ENCODE results near the gene MAOA.

GRCh38 chrX:43661521-43662240 lies 5.6 kb downstream of the MAOA start:
- TF ChIP-seq, protein P1, sequence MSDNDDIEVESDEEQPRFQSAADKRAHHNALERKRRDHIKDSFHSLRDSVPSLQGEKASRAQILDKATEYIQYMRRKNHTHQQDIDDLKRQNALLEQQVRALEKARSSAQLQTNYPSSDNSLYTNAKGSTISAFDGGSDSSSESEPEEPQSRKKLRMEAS (IDR thresholded peaks at IDR 0.05): no peak
- TF ChIP-seq POLR2A (IDR thresholded peaks at IDR 0.05; ENCODE audit: low read length) (no peak), POLR2AphosphoS2 (conservative IDR thresholded peaks at IDR 0.05; ENCODE audit: low read length) (no peak), BHLHE40 (IDR thresholded peaks at IDR 0.05; ENCODE audit: low read depth, low read length) (no peak), E2F6 (IDR thresholded peaks at IDR 0.05; ENCODE audit: borderline replicate concordance, low read depth) (no peak), ESRRA (IDR thresholded peaks at IDR 0.05; ENCODE audit: borderline replicate concordance, low read length) (no peak), SREBF2 (IDR thresholded peaks at IDR 0.05) (no peak), RAD21 (conservative IDR thresholded peaks at IDR 0.05 in 1 of 2, IDR thresholded peaks at IDR 0.05 in 1 of 2) (no peak), MYC (IDR thresholded peaks at IDR 0.05; ENCODE audit: borderline replicate concordance, low read length) (no peak), KDM1A (IDR thresholded peaks at IDR 0.05; ENCODE audit: low read depth) (no peak), JUNB (IDR thresholded peaks at IDR 0.05) (no peak), ZNF302 (CRISPR knock-in tag; IDR thresholded peaks at IDR 0.05) (no peak)
- TF ChIP-seq, protein P2, sequence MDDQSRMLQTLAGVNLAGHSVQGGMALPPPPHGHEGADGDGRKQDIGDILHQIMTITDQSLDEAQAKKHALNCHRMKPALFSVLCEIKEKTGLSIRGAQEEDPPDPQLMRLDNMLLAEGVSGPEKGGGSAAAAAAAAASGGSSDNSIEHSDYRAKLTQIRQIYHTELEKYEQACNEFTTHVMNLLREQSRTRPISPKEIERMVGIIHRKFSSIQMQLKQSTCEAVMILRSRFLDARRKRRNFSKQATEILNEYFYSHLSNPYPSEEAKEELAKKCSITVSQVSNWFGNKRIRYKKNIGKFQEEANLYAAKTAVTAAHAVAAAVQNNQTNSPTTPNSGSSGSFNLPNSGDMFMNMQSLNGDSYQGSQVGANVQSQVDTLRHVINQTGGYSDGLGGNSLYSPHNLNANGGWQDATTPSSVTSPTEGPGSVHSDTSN (IDR thresholded peaks at IDR 0.05): no peak
- TF ChIP-seq, protein P3, sequence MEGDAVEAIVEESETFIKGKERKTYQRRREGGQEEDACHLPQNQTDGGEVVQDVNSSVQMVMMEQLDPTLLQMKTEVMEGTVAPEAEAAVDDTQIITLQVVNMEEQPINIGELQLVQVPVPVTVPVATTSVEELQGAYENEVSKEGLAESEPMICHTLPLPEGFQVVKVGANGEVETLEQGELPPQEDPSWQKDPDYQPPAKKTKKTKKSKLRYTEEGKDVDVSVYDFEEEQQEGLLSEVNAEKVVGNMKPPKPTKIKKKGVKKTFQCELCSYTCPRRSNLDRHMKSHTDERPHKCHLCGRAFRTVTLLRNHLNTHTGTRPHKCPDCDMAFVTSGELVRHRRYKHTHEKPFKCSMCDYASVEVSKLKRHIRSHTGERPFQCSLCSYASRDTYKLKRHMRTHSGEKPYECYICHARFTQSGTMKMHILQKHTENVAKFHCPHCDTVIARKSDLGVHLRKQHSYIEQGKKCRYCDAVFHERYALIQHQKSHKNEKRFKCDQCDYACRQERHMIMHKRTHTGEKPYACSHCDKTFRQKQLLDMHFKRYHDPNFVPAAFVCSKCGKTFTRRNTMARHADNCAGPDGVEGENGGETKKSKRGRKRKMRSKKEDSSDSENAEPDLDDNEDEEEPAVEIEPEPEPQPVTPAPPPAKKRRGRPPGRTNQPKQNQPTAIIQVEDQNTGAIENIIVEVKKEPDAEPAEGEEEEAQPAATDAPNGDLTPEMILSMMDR (IDR thresholded peaks at IDR 0.05): no peak

Measured in A549 (cell line).